HL-60 (cell line): ENCODE measurements around the gene IGF2BP3.
"Not testable (repeated sequence)": the region's sequence is repeated elsewhere in the genome, so short reads cannot be mapped to it uniquely, and the experiment has no call there.

Experiments used
- DNase-seq, 2 experiments: peaks; one replicate each; pipeline ENCODE4 v3.0.0-alpha.2; 2010 to 2020; ENCODE audit warnings: low read depth in 1 of 2, low spot score in 1 of 2
- H3K27ac ChIP-seq: fragments of 250-450 bp; sonication (Bioruptor Pico); replicated peaks from 2 replicates; pipeline ENCODE4 v1.5.1; 2020; ENCODE audit warnings: mild to moderate bottlenecking, moderate library complexity
- H3K27me3 ChIP-seq: fragments of 250-450 bp; sonication (Bioruptor Pico); 2 replicates; pipeline ENCODE4 v1.5.1; 2021; ENCODE audit warnings: mild to moderate bottlenecking, moderate library complexity; ENCODE audit not compliant: insufficient read depth, poor library complexity, severe bottlenecking
- H3K4me3 ChIP-seq: replicated peaks from 2 replicates; pipeline ENCODE4 v1.5.1; 2011; ENCODE audit warnings: mild to moderate bottlenecking, control low read depth, low read length; ENCODE audit not compliant: insufficient read depth
- CTCF ChIP-seq: IDR thresholded peaks from one replicate; pipeline ENCODE4 v1.5.1; 2011; ENCODE audit warnings: low read length, control low read depth, inconsistent platforms; ENCODE audit not compliant: insufficient read depth
- GABPA ChIP-seq: IDR thresholded peaks from 2 replicates; pipeline ENCODE4 v1.6.1; 2012; ENCODE audit warnings: low read depth
- POLR2AphosphoS5 ChIP-seq: IDR thresholded peaks from 2 replicates; pipeline ENCODE4 v1.6.1; 2012; ENCODE audit warnings: low read depth
- REST ChIP-seq: IDR thresholded peaks from 2 replicates; pipeline ENCODE4 v1.6.1; 2012; ENCODE audit warnings: low read depth; ENCODE audit not compliant: insufficient replicate concordance
- SPI1 ChIP-seq: IDR thresholded peaks from 2 replicates; pipeline ENCODE4 v1.6.1; 2012; ENCODE audit warnings: low read depth, mild to moderate bottlenecking, borderline replicate concordance

Gene IGF2BP3

DNA sequence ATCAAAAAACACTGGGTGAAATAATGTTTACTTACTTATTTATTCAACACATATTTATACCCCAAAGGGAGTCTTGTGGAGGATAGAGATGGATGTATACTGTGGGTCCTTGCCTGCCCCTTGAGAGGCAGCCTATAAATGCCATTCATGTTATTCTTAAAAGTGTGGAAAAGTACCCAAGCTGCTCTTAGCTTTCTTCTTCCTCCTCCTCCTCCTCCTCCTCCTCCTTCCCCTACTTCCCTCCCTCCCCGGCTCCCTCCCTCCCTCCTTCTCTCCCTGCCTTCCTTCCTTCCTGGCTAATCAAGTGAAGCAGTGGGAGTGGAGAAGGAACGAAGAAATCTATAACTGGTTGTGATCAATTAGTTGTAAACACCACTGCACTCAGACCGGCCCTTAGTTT, 21.2 kb upstream of the IGF2BP3 start:
- Histone ChIP-seq H3K4me3 (peak overlapping the region; percentile 59), H3K27me3 (no peaks in the 10 kb centered on the region), H3K27ac (peak overlapping the region; percentile 90)
- TF ChIP-seq CTCF (no peak), GABPA (no peak), REST (no peak), SPI1 (no peak), POLR2AphosphoS5 (no peak)
- peak in 1 of 2 experiments; percentile 49 for DNase-seq

GRCh38 chr7:23490357-23491135, 20.3 kb upstream of the IGF2BP3 start:
- no peak for TF ChIP-seq CTCF
- peak; percentile 66; the same call in 1 of the 2 replicates for TF ChIP-seq POLR2AphosphoS5
- peak; percentile 64; the same call in 1 of the 2 replicates for TF ChIP-seq SPI1
- peak; percentile 74 for TF ChIP-seq GABPA
- H3K27ac ChIP-seq, result peak overlapping the region; percentile 90

GRCh38 chr7:23488714-23489113, 18.4 kb upstream of the IGF2BP3 start:
- not testable (repeated sequence) for H3K27ac ChIP-seq, H3K27me3 ChIP-seq, H3K4me3 ChIP-seq, DNase-seq

More at GRCh38 chr7:23490357-23491135, 20.3 kb upstream of the IGF2BP3 start:
- DNase-seq, result peak in 1 of 2 experiments; percentile 77
- peak overlapping the region; percentile 59 for H3K4me3 ChIP-seq
- no peaks in the 10 kb centered on the region for H3K27me3 ChIP-seq

DNA sequence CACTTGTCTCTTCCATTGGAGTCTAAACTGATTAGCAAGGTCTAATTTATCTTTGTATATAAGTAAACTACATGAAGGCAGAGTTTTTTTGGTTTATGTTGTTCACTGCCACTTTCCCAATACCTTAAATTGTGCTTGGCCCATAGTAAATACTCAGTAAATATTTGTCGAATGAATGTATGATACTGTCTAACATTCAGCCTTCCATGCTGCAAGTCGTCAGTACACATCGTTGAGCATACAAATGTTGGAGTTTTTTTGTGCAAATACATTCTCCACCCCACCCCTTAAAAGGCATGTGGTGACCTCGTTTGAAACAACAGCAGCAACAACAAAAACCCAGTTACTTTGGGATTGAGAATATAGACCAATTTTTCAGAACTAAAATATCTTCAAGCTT, 17.4 kb upstream of the IGF2BP3 start:
- TF ChIP-seq REST (no peak), POLR2AphosphoS5 (no peak), GABPA (no peak), SPI1 (no peak), CTCF (no peak)

More for the DNA sequence above, 17.4 kb upstream of the IGF2BP3 start:
- no peak for DNase-seq
- Histone ChIP-seq H3K4me3 (no peak overlapping the region), H3K27me3 (no peaks in the 10 kb centered on the region), H3K27ac (no peak overlapping the region)
